ENCODE data around the gene LRRC14B. TPM values are rescaled to one million over a fixed set of nuclear protein-coding genes. Genes with fewer than 3 reads are reported as not detected.

Gene LRRC14B
- polyA plus RNA-seq, 4 donors: 0.08 to 0.11 TPM; not detected in 2

GRCh38 chr5:173392-174290, 17.7 kb upstream of the LRRC14B start:
- no peak for DNase-seq (ENCODE audit: low read depth in 4 of 4, low spot score in 2 of 4)

GRCh38 chr5:174291-174600, 17.0 kb upstream of the LRRC14B start:
- DNase-seq (ENCODE audit: low read depth in 4 of 4, low spot score in 2 of 4): no peak

- no peak for DNase-seq (ENCODE audit: low read depth in 4 of 4, low spot score in 2 of 4)
Measured at GRCh38 chr5:174876-175465, 16.3 kb upstream of the LRRC14B start.

GRCh38 chr5:176296-176823, 14.9 kb upstream of the LRRC14B start:
- no peak for DNase-seq (ENCODE audit: low read depth in 4 of 4, low spot score in 2 of 4)

GRCh38 chr5:178110-178509, 13.2 kb upstream of the LRRC14B start:
- no peak for DNase-seq (ENCODE audit: low read depth in 4 of 4, low spot score in 2 of 4)

- DNase-seq (ENCODE audit: low read depth in 4 of 4, low spot score in 2 of 4): no peak
Measured at GRCh38 chr5:179401-179800, 11.9 kb upstream of the LRRC14B start.

- no peak for DNase-seq (ENCODE audit: low read depth in 4 of 4, low spot score in 2 of 4)
Measured at GRCh38 chr5:180286-180918, 10.9 kb upstream of the LRRC14B start.

GRCh38 chr5:181160-181559, 10.1 kb upstream of the LRRC14B start:
- no peak for DNase-seq (ENCODE audit: low read depth in 4 of 4, low spot score in 2 of 4)

- no peak for DNase-seq (ENCODE audit: low read depth in 4 of 4, low spot score in 2 of 4)
Measured at GRCh38 chr5:181566-181965, 9.7 kb upstream of the LRRC14B start.

GRCh38 chr5:182126-182525, 9.2 kb upstream of the LRRC14B start:
- DNase-seq (ENCODE audit: low read depth in 4 of 4, low spot score in 2 of 4): no peak

- no peak for DNase-seq (ENCODE audit: low read depth in 4 of 4, low spot score in 2 of 4)
Measured at GRCh38 chr5:184471-184870, 6.8 kb upstream of the LRRC14B start.

GRCh38 chr5:185095-186070, 5.9 kb upstream of the LRRC14B start:
- DNase-seq (ENCODE audit: low read depth in 4 of 4, low spot score in 2 of 4): no peak

GRCh38 chr5:186091-187041, 4.9 kb upstream of the LRRC14B start:
- no peak for DNase-seq (ENCODE audit: low read depth in 4 of 4, low spot score in 2 of 4)

GRCh38 chr5:187042-187431, 4.3 kb upstream of the LRRC14B start:
- DNase-seq (ENCODE audit: low read depth in 4 of 4, low spot score in 2 of 4): no peak

GRCh38 chr5:187617-188451, 3.5 kb upstream of the LRRC14B start:
- no peak for DNase-seq (ENCODE audit: low read depth in 4 of 4, low spot score in 2 of 4)

GRCh38 chr5:188488-189481, 2.5 kb upstream of the LRRC14B start:
- peak; percentile 54 to 80 (median 64) for DNase-seq (ENCODE audit: low read depth in 4 of 4, low spot score in 2 of 4)

- DNase-seq (ENCODE audit: low read depth in 4 of 4, low spot score in 2 of 4): no peak
Measured at GRCh38 chr5:189486-189885, 1.8 kb upstream of the LRRC14B start.
